T-helper 9 cell (primary cell): Measurements from ENCODE around the gene MYO5C.
"Not testable (repeated sequence)": the region's sequence is repeated elsewhere in the genome, so short reads cannot be mapped to it uniquely, and the experiment has no call there.

ENCODE experiments used
- DNase-seq: peaks from one replicate; pipeline ENCODE4 v3.0.0-alpha.2; 2020

MYO5C gene

DNA sequence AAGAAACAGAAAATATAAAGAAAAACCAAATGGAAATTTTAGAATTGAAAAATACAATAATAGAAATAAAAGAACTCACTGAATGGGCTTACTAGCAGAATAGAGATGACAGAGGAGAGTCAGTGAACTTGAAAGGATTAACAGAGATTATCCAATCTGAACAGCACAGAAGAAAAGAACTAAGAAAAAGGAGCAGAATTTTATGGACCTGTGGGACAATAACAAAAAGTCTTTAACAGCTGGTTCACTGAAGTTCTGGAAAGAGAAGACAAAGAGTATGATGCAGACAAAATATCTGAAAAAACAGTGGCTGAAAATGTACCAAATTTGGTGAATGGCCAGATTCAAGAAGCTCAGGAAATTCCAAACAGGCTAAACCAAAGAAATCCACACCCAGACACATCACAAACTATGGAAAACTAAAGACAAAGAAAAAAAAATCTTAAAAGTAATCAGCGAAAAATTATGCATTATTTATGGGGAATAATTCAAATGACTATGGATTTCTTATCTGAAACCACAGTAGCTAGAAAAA, 94.7 kb downstream of the MYO5C start:
- no peak for DNase-seq

DNA sequence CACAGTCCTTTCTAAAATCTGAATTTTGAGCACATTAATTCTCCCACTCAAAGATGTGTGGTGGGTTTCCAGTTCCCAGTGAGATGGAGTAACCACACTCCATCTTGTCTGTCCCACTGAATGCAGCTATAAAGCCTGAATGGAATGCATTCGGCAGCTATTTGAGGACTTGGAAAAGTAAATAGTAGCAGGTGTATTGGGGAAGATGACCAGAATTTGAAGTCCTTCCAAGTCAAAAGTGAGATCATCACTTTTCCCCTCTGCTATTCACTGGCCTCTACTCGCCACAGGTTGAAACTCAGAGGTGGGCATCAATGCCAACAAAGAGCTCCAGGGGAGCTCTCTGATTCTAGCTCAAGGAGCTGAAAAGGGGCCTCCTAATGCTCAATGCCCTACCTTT, 96.3 kb downstream of the MYO5C start:
- DNase-seq: no peak

- DNase-seq: no peak
Measured at GRCh38 chr15:52196891-52197290, 98.7 kb downstream of the MYO5C start.

- no peak for DNase-seq
Measured at GRCh38 chr15:52193791-52194190, 101.8 kb downstream of the MYO5C start.

DNA sequence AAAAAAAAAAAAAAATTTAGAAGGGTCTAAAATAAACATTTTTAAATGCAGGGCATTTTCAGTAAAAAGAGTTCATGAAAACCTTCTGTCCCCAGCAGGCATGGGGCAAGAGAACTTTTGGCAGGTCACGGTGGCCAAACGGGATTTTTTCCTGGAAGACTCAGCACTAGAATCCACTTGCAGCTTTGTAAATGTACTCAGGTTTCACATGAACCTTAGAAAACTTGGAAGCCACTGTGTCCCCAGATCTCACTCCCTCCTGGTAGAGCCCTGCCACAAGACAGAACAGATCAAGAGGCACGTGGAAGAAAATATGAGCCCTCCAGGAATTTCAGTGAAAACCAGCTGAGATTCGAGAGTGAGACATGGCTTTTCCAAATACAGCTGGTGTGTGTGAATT, 102.3 kb downstream of the MYO5C start:
- no peak for DNase-seq

GRCh38 chr15:52191207-52191606, 104.4 kb downstream of the MYO5C start, which contains the start of gene GNB5:
Gene GNB5, minus strand, starts transcription at chr15:52191392. Its CDS starts 6,716 bp downstream, at chr15:52184676.
- no peak for DNase-seq

DNA sequence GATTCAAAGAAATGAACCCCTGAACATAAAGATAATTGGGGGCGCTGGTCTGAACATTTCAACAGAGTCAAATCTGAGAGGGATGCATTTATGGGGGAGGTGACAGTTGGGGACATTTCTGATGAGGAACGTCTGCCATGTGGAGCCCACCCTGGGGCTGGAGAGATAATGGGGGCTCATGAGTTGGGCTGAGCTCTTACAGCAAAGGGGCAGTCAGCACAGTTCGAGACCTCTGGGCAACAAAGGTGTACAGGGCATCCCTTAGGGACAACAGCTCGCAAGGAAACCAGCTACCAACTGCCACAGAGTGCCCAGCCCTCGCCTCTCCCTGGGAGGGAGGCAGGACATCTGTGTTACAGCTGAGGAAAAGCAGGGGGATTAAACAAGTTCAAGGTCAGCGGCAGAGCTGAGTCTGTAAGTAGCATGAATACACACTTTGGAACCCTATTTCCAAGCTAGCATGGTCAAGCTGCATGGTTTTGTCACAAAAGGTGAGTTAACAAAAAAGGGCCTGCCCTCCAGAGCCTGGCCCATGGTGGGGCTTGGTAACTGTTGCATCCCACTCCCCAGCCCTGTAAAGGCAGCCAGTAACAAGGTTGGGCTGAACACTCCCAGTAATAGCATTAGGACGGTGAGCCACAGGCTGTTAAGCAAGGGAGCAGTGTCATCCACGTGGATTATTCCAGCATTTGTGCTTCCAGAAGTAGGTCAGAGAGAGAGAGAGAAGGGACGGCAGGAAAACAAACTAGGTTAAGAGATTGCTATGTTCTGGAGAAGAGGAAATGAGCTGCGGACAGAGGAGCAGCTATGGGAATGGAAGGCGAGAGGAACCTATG, 108.7 kb downstream of the MYO5C start:
- DNase-seq: no peak

DNA sequence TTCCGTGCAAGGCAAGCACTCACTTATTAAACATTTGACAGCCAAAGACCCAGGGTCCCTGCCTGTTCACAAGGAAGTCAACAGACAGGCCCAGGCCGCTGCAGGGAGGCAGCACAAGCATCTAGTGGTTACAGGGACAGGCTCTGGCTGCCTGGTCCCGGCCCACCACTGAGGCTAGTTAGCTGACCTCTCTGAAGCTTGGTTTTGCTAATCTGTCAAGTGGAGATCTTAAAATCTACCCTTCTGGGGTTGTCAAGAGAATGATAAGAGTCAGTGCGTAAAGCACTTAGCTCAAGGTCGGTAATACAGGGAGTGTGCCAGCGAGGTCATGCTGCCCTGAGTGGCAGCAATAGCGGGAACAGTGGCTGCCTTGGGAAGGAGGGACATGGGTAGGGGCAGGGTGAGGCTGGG, 110.4 kb downstream of the MYO5C start:
- no peak for DNase-seq

- no peak for DNase-seq
Measured at GRCh38 chr15:52184721-52185120, 110.9 kb downstream of the MYO5C start.

GRCh38 chr15:52183562-52184173, 111.9 kb downstream of the MYO5C start:
- no peak for DNase-seq

DNA sequence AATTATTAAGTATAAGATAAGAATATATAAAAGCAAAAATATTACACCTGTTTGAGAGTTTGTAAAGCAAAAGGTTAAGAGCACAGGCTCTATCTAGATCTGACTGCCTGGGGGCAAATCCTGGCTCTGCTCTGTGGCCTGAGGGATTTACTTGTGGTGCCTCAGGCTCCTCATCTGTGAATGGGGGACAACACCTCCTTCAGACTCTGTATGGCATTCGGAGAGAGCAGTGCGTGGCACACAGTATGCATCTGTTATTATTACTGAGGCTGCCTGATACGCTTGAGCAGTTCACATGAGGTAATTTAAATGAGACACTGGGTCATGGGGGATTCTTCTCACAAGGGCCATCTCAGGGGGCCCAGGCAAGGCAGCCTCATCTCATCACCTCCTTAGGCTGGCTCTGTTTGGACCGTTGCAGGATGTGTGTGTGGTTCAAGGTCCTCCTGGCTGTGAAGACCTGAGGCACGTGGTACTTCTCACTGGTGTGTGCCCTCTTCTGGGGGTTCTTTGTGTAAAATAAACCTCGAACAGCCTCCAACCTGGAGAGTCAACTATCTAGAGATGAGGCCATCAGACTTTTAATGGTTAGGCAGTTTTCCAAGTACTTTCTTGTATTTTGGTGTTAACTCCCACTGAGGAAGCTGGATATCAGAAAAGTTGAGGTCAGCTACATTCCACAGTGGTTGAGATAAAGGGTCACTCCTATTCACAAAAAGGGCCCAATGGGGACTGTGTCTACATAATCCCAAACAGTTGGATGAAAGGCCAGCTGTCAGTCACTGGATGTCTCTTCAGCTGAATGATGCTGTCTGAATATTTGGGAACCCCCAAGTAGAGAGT, 113.4 kb downstream of the MYO5C start:
- no peak for DNase-seq

GRCh38 chr15:52180851-52181450, 114.7 kb downstream of the MYO5C start:
- DNase-seq: no peak

DNA sequence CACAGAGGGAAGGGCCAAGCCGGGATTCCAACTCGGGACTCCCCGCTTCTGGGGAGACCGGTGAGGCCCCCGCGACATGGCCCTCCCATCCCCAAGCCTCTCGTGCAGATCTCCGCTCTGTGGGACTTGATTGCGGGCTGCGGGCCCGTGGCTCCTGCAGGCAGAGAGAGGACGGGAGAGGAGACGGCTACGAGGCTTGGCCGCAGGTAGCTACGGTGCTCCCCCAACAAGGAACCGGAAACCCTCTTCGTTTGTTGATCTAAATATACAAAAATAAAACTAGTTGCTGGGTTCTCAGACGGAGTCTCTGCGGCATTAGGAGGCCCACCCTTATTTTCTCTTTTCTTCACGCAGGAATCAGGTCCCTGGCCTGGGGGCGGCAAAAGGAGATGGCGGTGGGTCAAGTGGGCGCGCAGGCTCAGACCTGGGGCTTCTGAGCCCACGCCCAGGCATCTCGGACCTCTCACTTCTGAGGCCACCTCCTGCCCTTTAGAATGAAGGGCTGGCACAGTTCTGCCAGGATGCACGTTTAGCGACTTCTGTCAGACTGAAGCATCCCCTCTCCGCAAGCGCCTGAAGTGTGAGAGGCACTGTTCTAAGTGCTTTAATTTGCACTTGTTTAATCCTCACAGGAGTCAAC, 115.3 kb downstream of the MYO5C start:
- peak; percentile 43 for DNase-seq

DNA sequence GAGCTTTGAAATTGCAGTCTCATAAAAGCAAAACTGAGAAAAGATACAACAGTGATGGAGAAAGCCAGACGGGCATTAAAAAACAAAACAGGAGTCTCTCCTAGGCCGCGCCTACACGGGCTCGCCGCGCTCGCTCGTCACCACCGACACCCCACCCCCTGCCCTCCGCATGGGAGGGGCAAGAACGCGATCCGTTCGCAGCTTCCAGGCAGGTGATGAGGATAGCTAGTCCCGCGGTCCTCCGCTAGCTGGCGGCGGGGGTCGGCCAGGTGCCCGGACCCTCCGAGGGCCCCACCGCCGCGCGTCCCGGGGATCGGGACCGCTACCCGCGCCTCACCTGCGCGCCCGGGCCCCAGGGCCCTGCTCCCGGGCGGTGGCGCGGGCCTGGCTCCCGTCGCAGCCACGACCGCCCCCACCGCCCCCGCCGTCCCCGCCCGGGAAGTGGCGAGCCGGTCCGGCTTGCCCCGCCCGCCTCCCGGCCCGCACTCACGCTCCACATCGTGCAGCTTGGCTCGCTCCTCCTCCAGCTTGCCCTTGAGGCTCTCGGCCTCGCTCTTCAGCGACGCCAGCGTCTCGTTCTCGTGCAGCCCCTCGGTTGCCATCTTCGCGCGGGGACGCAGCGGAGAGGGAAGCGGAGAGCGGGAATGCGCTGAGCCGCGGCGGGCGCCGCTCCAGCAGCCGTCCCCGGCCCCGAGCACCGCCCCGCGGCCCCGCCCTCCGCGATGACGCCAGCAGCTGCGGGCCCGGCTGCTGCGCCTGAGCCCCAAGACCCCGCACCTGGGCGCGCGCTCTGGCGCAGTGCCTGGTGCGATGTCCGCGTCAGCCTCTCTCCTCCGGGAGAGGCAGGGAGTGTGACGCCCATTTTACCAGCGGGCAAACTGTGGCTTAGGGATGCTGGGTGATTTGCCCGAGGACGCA, 116.1 kb downstream of the MYO5C start:
- peak; percentile 81 for DNase-seq

DNA sequence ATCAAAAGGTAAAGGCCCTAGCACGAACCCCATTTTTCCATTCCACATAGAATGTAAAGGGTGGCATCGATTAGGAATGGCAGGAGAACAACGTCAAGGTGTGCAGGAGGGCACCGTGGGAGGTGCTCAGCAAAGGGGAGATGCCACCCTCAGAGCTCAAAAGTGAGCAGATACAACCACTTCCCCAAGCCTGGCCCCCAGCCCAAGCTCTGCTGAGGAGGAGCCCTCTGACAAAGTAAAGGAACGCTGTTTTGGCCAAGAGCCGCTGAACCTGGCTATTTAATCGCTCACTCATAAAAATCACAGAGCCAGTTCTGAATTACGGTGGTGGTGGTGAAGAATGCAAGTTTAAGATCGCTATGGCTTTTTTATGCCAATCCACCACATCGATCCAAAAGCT, 116.8 kb downstream of the MYO5C start:
- DNase-seq: no peak

- DNase-seq: no peak
Measured at GRCh38 chr15:52172869-52173268, 122.7 kb downstream of the MYO5C start.

GRCh38 chr15:52171807-52172206, 123.8 kb downstream of the MYO5C start:
- no peak for DNase-seq

DNA sequence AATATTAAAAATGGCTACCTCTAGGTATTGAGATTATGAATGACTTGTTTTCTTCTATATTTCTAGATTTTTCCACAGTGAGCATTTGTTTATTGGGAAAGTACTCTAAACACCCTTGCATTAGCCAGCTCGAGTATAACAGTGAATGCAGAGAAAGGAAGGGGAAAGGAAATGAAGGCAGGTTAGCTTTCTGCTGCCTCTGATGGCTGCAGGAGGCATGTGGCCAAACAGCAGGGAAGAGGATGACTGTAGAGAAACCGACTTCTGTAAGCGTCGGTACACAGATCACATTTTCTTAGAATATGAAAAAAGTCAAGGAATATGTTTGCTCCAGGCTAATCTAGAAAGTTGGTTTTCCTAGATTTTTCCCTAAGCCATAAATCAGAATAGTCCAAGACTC, 124.2 kb downstream of the MYO5C start:
- no peak for DNase-seq

- not testable (repeated sequence) for DNase-seq
Measured at GRCh38 chr15:52170199-52170598, 125.4 kb downstream of the MYO5C start.

- DNase-seq: not testable (repeated sequence)
Measured at GRCh38 chr15:52165494-52166131, 130.0 kb downstream of the MYO5C start.
